Epidermal melanocyte (primary cell): Measurements from ENCODE around the gene SPATC1L.

Experiments used
- DNase-seq: peaks from one replicate; pipeline ENCODE4 v3.0.0; 2011; ENCODE audit warnings: low spot score; ENCODE audit not compliant: insufficient read length

SPATC1L gene

GRCh38 chr21:46165098-46165497 lies 19.2 kb downstream of the SPATC1L start:
- no peak for DNase-seq

- DNase-seq, result no peak
Measured at GRCh38 chr21:46163380-46163779, 20.9 kb downstream of the SPATC1L start.

- DNase-seq, result no peak
Measured at GRCh38 chr21:46161633-46162592, 22.3 kb downstream of the SPATC1L start.

- DNase-seq, result no peak
Measured at GRCh38 chr21:46160907-46161632, 23.2 kb downstream of the SPATC1L start.

- DNase-seq, result no peak
Measured at GRCh38 chr21:46160657-46160906, 23.7 kb downstream of the SPATC1L start.

- no peak for DNase-seq
Measured at GRCh38 chr21:46159841-46160656, 24.2 kb downstream of the SPATC1L start.

- no peak for DNase-seq
Measured at GRCh38 chr21:46159390-46159789, 24.9 kb downstream of the SPATC1L start.

- DNase-seq, result no peak
Measured at GRCh38 chr21:46158666-46159300, 25.5 kb downstream of the SPATC1L start.

GRCh38 chr21:46157987-46158451 lies 26.2 kb downstream of the SPATC1L start:
- no peak for DNase-seq

- no peak for DNase-seq
Measured at GRCh38 chr21:46157396-46157986, 26.8 kb downstream of the SPATC1L start.

GRCh38 chr21:46156678-46157077 lies 27.6 kb downstream of the SPATC1L start:
- no peak for DNase-seq

- no peak for DNase-seq
Measured at GRCh38 chr21:46156378-46156645, 27.9 kb downstream of the SPATC1L start.

- DNase-seq, result no peak
Measured at GRCh38 chr21:46155514-46156377, 28.5 kb downstream of the SPATC1L start, which contains the start of gene FTCD. Gene FTCD (minus strand): TSS chr21:46155579. CDS start chr21:46155523, 56 bp downstream.

GRCh38 chr21:46154955-46155513 lies 29.2 kb downstream of the SPATC1L start:
- no peak for DNase-seq

- DNase-seq, result peak; percentile 4
Measured at GRCh38 chr21:46154155-46154954, 29.9 kb downstream of the SPATC1L start.

GRCh38 chr21:46153247-46154154 lies 30.8 kb downstream of the SPATC1L start:
- peak; percentile 94 for DNase-seq

GRCh38 chr21:46152927-46153246 lies 31.4 kb downstream of the SPATC1L start:
- peak; percentile 14 for DNase-seq
